Astrocyte (in vitro differentiated cells and primary cell): Measurements from ENCODE around the gene PALS2. TPM values are rescaled to one million over a fixed set of nuclear protein-coding genes. Genes with fewer than 3 reads are reported as not detected.

ENCODE experiments used
- DNase-seq: peaks from one replicate; pipeline ENCODE4 v3.0.0-alpha.2; 2010; ENCODE audit warnings: low read depth
- FAIRE-seq: peaks from 2 replicates; lab custom pipeline; 2011; peaks lifted over from hg19 to GRCh38; lab: Jason Lieb, UNC
- H2AFZ ChIP-seq: 2 replicates; pipeline ENCODE4 v1.6.0; 2012; ENCODE audit warnings: low read depth, low read length, inconsistent platforms
- H3K27ac ChIP-seq: 2 replicates; pipeline ENCODE4 v1.5.1; 2011; ENCODE audit warnings: low read depth, low read length, inconsistent platforms
- H3K27me3 ChIP-seq: 2 replicates; pipeline ENCODE4 v1.6.0; 2011; ENCODE audit warnings: low read length, inconsistent platforms; ENCODE audit not compliant: insufficient read depth
- H3K36me3 ChIP-seq: 2 replicates; pipeline ENCODE4 v1.5.1; 2011; ENCODE audit warnings: low read length, inconsistent platforms; ENCODE audit not compliant: insufficient read depth
- H3K4me1 ChIP-seq: 2 replicates; pipeline ENCODE4 v1.5.1; 2011; ENCODE audit warnings: low read length, inconsistent platforms; ENCODE audit not compliant: insufficient read depth
- H3K4me2 ChIP-seq: 2 replicates; pipeline ENCODE4 v1.6.0; 2012; ENCODE audit warnings: low read length, inconsistent platforms
- H3K4me3 ChIP-seq: 2 replicates; pipeline ENCODE4 v1.5.1; 2011; ENCODE audit warnings: low read depth, mild to moderate bottlenecking, low read length, inconsistent platforms; ENCODE audit not compliant: insufficient read depth
- H3K79me2 ChIP-seq: 2 replicates; pipeline ENCODE4 v1.6.0; 2012; ENCODE audit warnings: mild to moderate bottlenecking, low read length, inconsistent platforms; ENCODE audit not compliant: insufficient read depth
- H3K9ac ChIP-seq: 2 replicates; pipeline ENCODE4 v1.6.0; 2012; ENCODE audit warnings: mild to moderate bottlenecking, low read length, inconsistent platforms
- H3K9me3 ChIP-seq: 2 replicates; pipeline ENCODE4 v1.5.1; 2012; ENCODE audit warnings: low read depth, mild to moderate bottlenecking, low read length, inconsistent platforms; ENCODE audit not compliant: insufficient read depth
- H4K20me1 ChIP-seq: 2 replicates; pipeline ENCODE4 v1.6.0; 2012; ENCODE audit warnings: low read length, inconsistent platforms; ENCODE audit not compliant: insufficient read depth
- H3K27ac Mint-ChIP-seq: one replicate; pipeline ENCODE4 v1.8.0; 2021; ENCODE audit warnings: mild to moderate bottlenecking, mixed read lengths; ENCODE audit not compliant: unreplicated experiment
- H3K27me3 Mint-ChIP-seq: one replicate; pipeline ENCODE4 v1.8.0; 2021; ENCODE audit warnings: low read depth, mixed read lengths; ENCODE audit not compliant: unreplicated experiment
- H3K36me3 Mint-ChIP-seq: one replicate; pipeline ENCODE4 v1.8.0; 2021; ENCODE audit warnings: low read depth, mixed read lengths; ENCODE audit not compliant: unreplicated experiment
- H3K4me1 Mint-ChIP-seq: one replicate; pipeline ENCODE4 v1.8.0; 2021; ENCODE audit warnings: low read depth, mixed read lengths; ENCODE audit not compliant: unreplicated experiment
- H3K4me3 Mint-ChIP-seq: one replicate; pipeline ENCODE4 v1.8.0; 2021; ENCODE audit warnings: mild to moderate bottlenecking, moderate library complexity, mixed read lengths; ENCODE audit not compliant: unreplicated experiment
- H3K9me3 Mint-ChIP-seq: one replicate; pipeline ENCODE4 v1.8.0; 2021; ENCODE audit warnings: mild to moderate bottlenecking, mixed read lengths; ENCODE audit not compliant: unreplicated experiment
- EZH2 ChIP-seq: IDR thresholded peaks from 2 replicates; pipeline ENCODE4 v1.6.1; 2012; ENCODE audit warnings: mild to moderate bottlenecking, low read length, inconsistent platforms; ENCODE audit not compliant: insufficient read depth
- total RNA-seq: library from RNA; stranded (reverse); gene quantifications from 2 replicates; pipeline ENCODE4 v1.2.1, GENCODE V29; 2021
- TF ChIP-seq, protein P1 (sequence below): IDR thresholded peaks from 2 replicates; pipeline ENCODE4 v1.5.1; 2011; ENCODE audit warnings: low read depth, mild to moderate bottlenecking, inconsistent platforms, low read length, moderate library complexity; ENCODE audit not compliant: insufficient read depth

The PALS2 gene
- total RNA-seq, 1 donor from 2014 or later: 32.7 TPM

DNA sequence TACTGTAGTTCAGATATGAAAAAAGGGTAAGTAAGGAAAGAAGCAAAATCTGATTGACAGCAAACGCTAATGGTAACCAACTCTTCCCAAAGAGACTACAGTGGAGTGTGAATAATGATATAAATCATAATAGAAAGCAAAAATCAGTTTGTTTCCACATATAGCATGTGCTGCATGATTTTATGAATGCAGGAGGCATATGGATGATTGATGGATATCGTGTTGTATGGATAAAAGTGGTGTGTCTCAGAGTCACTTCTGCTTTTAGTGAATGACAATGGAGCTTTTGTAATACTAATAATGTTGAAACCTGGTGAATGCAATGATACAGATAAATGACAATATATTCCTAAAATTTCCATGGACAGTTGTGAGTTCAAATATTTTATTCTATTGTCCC is 36.6 kb upstream of the PALS2 start:
- Mint-ChIP-seq H3K36me3 (no peaks in the 10 kb centered on the region), H3K9me3 (no peaks in the 10 kb centered on the region), H3K27me3 (no peaks in the 10 kb centered on the region), H3K4me1 (peaks cover 2% of the 10 kb centered on the region), H3K4me3 (no peak overlapping the region), H3K27ac (no peak overlapping the region)
- H2AFZ ChIP-seq: no peak overlapping the region
- DNase-seq: no peak
- no peaks in the 10 kb centered on the region for H3K9me3 ChIP-seq
- no peaks in the 10 kb centered on the region for H3K27me3 ChIP-seq
- TF ChIP-seq, protein P1, sequence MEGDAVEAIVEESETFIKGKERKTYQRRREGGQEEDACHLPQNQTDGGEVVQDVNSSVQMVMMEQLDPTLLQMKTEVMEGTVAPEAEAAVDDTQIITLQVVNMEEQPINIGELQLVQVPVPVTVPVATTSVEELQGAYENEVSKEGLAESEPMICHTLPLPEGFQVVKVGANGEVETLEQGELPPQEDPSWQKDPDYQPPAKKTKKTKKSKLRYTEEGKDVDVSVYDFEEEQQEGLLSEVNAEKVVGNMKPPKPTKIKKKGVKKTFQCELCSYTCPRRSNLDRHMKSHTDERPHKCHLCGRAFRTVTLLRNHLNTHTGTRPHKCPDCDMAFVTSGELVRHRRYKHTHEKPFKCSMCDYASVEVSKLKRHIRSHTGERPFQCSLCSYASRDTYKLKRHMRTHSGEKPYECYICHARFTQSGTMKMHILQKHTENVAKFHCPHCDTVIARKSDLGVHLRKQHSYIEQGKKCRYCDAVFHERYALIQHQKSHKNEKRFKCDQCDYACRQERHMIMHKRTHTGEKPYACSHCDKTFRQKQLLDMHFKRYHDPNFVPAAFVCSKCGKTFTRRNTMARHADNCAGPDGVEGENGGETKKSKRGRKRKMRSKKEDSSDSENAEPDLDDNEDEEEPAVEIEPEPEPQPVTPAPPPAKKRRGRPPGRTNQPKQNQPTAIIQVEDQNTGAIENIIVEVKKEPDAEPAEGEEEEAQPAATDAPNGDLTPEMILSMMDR: no peak
- TF ChIP-seq EZH2: no peak
- no peak overlapping the region for H3K4me2 ChIP-seq
- H3K9ac ChIP-seq: no peak overlapping the region
- H3K27ac ChIP-seq: no peak overlapping the region
- FAIRE-seq: no peak
- H3K36me3 ChIP-seq: no peaks in the 10 kb centered on the region
- H3K4me3 ChIP-seq: no peak overlapping the region
- no peaks in the 10 kb centered on the region for H3K4me1 ChIP-seq
- no peaks in the 10 kb centered on the region for H4K20me1 ChIP-seq
- no peaks in the 10 kb centered on the region for H3K79me2 ChIP-seq

DNA sequence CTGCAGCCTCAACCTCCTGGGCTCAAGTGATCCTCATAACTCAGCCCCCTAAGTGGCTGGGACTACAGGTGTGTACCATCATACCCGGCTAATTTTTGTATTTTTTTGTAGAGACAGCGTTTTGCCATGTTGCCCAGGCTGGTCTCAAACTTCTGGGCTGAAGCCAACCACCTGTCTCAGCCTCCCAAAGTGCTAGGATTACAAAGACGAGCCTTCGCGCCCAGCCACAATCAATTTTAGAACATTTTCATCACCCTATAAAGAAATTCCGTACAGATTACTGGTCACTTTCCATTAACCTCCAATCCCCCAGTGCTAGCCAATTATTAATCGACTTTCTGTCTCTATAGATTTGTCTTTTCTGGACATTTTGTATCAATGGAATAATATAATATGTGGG is 32.3 kb upstream of the PALS2 start:
- no peak for FAIRE-seq
- no peak overlapping the region for H3K4me3 Mint-ChIP-seq
- peaks cover 2% of the 10 kb centered on the region for H3K27me3 ChIP-seq

DNA sequence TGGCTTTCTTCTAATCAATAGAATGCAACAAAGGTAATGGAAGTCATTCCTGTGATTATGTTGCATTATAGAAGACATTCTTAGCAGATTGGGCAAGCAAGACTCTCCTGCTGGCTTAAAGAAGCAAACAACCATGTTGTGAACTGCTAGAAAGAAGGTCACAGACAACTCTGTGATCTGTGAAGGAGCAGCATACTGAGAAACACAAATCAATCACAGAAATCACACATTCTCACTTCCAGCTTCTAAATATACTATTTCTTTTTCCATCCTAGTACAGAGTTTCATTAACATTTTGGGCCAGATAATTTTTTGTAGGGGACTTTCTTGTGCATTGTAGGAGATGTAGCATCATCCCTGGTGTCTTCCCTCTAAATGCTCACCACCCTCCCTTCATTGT is 28.0 kb upstream of the PALS2 start:
- Histone ChIP-seq H3K4me3 (no peak overlapping the region), H3K79me2 (no peaks in the 10 kb centered on the region), H3K4me1 (no peaks in the 10 kb centered on the region), H3K27me3 (peaks cover 2% of the 10 kb centered on the region), H3K36me3 (no peaks in the 10 kb centered on the region), H3K9me3 (no peaks in the 10 kb centered on the region), H4K20me1 (no peaks in the 10 kb centered on the region), H3K27ac (no peak overlapping the region), H2AFZ (no peak overlapping the region), H3K9ac (no peak overlapping the region), H3K4me2 (no peak overlapping the region)
- Mint-ChIP-seq H3K36me3 (no peaks in the 10 kb centered on the region), H3K27ac (no peak overlapping the region), H3K27me3 (peaks cover 14% of the 10 kb centered on the region), H3K9me3 (no peaks in the 10 kb centered on the region), H3K4me3 (no peak overlapping the region), H3K4me1 (no peaks in the 10 kb centered on the region)
- DNase-seq (no peak), FAIRE-seq (no peak)
- TF ChIP-seq, protein P1: no peak
- no peak for TF ChIP-seq EZH2

More for the DNA sequence above, 32.3 kb upstream of the PALS2 start:
- Histone ChIP-seq H3K27ac (no peak overlapping the region), H2AFZ (no peak overlapping the region), H3K79me2 (no peaks in the 10 kb centered on the region), H3K4me3 (no peak overlapping the region), H3K36me3 (no peaks in the 10 kb centered on the region), H3K9ac (no peak overlapping the region), H3K4me2 (no peak overlapping the region), H4K20me1 (no peaks in the 10 kb centered on the region), H3K4me1 (no peaks in the 10 kb centered on the region), H3K9me3 (no peaks in the 10 kb centered on the region)
- no peak for DNase-seq
- H3K9me3 Mint-ChIP-seq: no peaks in the 10 kb centered on the region
- H3K27ac Mint-ChIP-seq: no peak overlapping the region
- H3K27me3 Mint-ChIP-seq: peaks cover 7% of the 10 kb centered on the region
- peaks cover 2% of the 10 kb centered on the region for H3K4me1 Mint-ChIP-seq
- no peak for TF ChIP-seq EZH2
- TF ChIP-seq, protein P1: no peak
- no peaks in the 10 kb centered on the region for H3K36me3 Mint-ChIP-seq
